Posterior cingulate gyrus (tissue), 11 donors: ENCODE data around the gene FILIP1.

Experiments
- DNase-seq, 10 donors: peaks; one replicate each; pipeline versions ENCODE4 v3.0.0 to v3.0.0-alpha.2; 2020 to 2021; ENCODE audit warnings: mixed read lengths in 3 of 10
- intact Hi-C: fragments of 100-400 bp; cut with DNase I; formaldehyde crosslinking; loops from one replicate; pipeline ENCODE4 v1.15.1; 2023

Gene FILIP1

DNA sequence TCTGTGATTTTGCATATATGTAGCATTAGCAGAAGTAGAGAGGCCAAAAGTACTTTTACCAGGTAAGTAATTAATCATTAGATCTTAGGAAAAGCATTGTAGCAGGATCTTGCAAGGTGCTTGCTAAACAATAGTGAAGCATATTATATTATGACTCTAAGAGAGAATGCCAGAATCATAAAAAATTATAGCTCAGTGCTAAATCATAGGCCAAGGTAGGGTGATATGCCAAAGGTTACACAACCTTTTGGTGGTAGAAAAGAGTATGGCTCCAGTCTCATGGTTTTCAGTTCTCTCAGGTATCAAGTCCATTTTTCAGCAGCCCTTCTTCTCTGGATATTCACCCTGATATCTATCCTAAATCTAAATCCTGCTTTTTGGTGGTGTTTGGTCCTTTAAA, 192.1 kb downstream of the FILIP1 start:
- DNase-seq: no peak
- intact Hi-C loops: no loop called here

DNA sequence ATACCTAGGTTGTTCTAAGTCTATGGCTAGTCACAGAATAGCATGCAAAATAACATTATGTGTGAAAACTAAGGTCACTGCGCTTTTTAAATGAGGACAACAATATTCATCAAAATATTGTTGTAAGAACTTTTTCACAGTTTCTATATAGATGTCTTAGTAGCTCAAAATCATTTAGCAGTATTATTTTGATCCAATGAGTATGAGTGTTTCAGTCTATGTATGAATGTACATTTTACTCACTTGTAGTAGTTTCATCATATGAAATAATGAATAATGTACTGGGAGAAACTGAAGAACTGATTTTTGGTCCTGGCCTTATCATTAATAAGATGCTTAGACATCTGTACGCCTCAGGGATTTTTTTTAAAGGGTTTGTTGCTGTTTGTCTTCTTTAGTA, 192.5 kb downstream of the FILIP1 start:
- DNase-seq: no peak
- intact Hi-C loops: no loop called here

- intact Hi-C loops: no loop called here
- no peak for DNase-seq
Observed at GRCh38 chr6:75300531-75300855, 193.1 kb downstream of the FILIP1 start.

- intact Hi-C loops: no loop called here
- DNase-seq: no peak
Observed at GRCh38 chr6:75299801-75300530, 193.6 kb downstream of the FILIP1 start.

DNA sequence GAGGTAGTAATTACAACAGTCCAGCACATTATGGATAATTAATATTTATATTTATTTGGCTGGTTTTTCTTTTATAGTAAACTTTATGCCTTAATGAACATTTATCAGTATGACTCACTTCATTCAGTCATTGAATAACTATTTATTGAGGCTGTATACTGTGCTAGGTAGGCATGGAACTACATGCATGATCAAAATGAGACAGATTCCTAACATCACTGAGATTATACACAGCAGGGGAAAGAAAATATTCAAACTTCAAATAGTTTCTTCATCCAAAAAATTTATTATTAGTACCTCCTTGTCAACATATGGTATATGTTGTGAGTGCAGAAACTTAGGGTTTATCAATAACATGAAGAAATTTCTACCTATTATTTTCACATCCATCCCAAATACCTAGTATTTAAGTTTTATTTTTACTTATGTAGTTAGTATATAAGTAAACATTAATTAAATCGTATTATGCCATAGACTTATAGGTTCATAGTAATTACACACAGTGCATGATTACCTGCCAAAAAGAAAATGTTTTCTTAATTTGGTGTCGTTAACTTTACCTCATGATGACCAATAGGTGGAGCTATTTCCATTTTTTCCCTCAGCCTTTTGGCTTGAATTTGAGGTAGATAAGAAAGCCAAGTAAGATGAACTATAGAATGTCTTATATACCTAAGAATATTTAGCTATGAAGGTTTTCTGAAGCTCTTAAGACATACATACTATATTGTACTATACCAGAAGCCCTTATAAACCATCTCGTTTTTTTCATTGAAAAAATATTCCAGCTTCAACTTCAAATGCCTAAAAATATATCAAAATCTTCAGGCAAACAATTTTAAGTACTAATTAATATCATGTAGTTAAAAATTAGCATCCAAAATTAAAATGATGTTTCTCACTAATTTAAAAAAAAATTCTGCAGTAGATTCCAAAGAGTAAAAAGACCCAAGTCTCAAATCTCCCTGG, 196.5 kb downstream of the FILIP1 start:
- no peak for DNase-seq
- intact Hi-C loops: loop anchor here (1.0 kb wide), 1 partner anchor 229 kb away; no protein-coding TSS in a partner anchor

DNA sequence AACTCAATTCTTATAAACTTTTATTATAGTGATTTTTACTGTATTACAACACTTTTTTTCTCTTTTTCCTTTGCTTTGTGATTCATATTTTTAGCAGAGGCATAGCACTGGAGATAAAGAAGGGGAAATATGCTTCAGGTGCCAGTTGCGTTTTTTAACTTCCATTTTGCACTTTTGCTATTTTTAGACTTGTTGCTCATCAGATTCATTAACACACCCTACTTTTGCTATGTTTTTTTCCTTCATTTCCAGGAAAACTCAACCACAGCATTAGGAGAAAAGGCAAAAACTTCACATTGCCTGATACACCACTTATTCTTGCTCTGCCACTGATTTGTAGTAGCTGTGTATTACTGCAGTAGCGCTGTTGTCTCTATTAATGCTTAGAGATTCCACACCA, 201.0 kb downstream of the FILIP1 start:
- intact Hi-C loops: no loop called here

DNA sequence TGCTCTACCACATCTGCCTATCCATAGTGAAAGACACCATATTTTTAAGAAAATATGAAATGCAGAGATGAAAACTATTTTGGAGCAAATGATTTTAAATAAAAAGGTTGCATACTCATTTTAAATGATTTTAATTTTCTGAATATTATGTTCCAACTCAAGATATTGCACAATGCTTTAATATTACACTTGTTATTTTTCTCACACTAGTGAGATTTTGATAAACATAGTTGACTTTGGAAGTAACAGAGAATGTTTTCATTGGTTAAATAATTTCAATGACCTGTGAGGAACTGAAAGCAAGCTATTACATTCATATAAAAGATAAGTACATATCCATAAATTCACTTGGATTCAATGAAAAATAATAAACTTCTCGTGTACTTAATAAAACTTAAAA, 201.9 kb downstream of the FILIP1 start:
- DNase-seq: no peak
- intact Hi-C loops: no loop called here

More for the DNA sequence above, 201.0 kb downstream of the FILIP1 start:
- DNase-seq: no peak

GRCh38 chr6:75291331-75291730, 202.3 kb downstream of the FILIP1 start:
- intact Hi-C loops: no loop called here
- no peak for DNase-seq

DNA sequence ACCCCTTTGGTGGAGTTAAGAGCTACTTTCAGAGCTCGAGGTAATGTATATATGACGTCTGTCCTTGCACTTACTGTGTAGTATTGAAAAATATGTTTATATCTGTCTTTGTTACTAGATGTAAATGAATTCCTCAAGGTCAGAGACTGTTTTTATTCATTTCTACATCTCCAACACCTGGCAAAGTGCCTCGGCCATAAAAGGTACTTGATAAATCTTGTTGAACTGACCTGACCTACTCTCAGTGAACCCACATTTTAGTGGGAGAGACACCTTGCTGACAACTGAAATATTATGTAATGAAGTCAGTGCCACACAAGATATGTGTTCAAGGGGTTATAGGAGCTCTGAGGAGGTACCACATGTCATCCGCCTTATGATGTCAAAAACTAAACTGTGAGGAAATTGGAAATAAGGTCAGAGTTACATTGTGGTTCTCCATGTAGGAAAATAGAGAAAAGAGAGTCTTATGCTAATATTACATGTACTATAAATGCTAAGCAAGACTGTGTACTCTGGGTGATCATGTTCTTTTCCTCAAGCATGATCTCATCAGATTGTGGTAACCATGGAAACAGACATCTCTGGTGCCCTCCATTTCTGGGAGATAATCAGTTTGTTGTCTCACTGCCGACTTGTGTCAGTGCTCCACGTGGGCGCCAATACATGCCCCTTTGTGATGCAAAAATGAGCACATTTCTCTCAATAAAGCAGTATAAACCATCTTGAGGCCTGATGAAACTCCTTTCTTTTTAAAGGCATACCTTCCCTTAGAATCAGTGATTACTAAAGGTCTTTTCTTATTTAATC, 203.3 kb downstream of the FILIP1 start:
- intact Hi-C loops: no loop called here
- DNase-seq: peak in 8 of 10 donors; percentile 41 to 89 (median 62)

DNA sequence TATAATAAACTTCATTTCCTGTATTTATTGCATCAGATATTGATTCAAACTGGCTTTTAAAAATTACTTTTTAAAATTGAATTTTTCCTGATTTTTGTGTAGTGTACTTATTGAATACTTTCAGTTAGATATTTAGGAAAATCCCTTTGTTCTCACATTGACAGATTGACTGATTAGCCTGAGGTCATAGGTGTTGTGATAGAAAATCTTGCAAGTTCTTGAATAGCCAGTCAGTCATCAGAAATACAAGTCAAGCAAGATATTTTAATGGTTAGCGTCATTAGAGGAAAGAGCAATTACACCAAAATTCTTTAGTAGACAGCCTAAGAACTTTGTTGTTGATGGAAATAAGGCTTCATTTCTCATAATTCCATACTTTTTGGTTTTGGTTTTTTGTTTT, 205.6 kb downstream of the FILIP1 start:
- intact Hi-C loops: no loop called here
- no peak for DNase-seq

- DNase-seq: no peak
- intact Hi-C loops: no loop called here
Observed at GRCh38 chr6:75287424-75287823, 206.2 kb downstream of the FILIP1 start.

DNA sequence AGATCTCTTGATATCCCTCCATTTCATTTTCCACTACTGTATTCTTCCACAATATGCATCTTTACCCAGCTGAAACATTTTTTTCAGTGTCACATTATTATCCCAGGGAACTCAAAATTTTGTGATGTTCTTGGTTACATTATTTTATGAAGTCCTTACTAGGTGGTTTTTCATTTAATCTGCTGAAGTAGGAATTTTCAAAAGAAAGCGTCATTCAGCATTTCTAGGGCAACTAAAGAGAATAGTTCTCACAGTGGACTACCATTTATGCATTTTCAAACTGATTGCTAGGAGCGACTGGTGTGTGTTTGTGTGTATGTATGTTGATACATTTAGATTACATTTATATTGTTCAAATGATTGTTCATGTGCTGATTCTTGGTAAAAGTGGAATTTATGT, 206.6 kb downstream of the FILIP1 start:
- intact Hi-C loops: no loop called here

DNA sequence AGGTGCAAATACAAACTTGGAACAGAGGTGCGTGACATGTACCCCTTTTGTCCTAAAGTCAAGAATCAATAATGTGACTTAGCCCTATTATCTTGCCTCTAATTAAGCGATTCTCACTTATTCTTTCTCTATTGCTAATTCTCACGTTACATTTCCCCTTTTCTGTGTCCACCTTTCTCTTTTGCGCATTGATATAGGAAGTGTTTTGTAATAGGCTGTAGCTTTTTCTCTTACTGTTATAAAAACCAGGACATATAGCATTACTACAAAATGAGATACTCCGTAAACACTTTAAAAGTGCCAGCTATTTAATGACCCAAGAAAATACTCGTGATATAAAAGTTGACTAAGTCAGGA, 208.3 kb downstream of the FILIP1 start:
- intact Hi-C loops: loop anchor here (2.0 kb wide), 1 partner anchor 42 kb away; the partner anchor contains the start of gene COX7A2
- DNase-seq: no peak

More for the DNA sequence above, 206.6 kb downstream of the FILIP1 start:
- DNase-seq: no peak

DNA sequence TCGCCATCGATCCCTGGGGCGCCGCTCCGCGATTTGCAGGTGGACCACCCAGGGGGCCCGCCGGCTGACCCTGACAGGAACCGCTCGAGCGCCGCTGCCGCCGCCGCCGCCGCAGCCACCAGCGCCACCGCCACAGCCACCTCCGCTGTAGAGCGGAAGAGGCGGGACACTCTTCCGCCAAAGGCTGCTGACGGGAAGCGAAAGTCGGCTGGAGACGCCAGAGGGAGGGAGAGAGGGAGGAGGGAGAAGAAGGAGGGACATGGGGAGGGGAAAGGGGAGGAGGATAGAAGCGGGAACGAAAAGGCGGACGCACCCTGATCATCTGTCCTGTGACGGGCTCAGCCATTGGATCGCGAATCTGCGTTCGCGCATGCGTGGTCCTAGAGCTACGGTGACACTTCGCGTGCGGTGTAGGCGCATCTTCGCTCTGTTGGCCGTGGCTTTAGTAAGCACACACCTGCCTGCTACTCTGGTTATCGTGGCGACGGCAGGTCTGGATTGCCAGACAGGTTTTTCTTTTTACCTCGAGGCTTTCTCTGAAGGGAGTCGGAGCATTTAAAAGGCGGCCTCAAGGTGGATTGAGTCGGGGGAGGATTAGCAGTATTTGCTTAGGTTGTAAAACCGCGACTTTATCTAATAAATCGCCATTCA, 208.8 kb downstream of the FILIP1 start, which contains the start of gene TMEM30A:
TMEM30A (minus strand) TSS at position 161 of the 651 bp plus-strand sequence; CDS start at position 7, 154 bp downstream.
- intact Hi-C loops: loop anchor here (2.0 to 5.0 kb wide), 2 partner anchors 42 to 318 kb away; partner anchors contain the start of genes COX7A2 and SENP6
- DNase-seq: peak; percentile 95 to 99 (median 97)

DNA sequence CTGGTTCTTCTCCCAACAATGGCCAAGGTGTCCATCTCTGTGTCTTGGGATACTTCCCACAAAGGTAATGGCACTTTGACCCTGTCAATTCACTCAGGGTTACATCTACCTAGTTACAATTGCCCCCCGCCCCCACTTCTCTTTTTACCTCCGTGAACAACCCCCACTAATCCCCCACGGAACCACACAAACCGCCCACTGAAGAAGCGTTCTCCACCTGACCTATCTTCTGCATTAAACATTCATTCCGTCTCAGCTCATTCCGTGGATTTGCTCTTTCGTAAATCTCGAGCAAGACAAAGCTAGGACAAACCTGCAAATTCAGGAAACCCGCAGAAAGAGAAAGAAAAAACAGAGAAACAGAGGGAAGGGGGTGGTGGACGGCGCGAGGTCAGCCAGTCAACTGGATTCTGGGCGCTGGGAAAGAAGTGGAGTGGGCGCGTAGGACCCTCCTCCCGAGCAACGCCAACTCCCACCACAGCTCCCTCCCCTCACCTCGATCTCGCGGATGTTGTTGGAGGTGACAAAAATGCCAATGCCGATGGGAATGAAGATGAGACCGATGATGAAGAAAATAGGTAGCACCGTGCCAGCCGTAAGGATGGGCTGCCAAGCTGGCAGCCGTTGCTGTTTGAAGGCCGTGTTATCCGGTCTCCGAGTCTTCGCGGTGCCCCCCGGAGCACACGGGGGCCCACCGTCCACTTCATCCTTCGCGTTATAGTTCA, 209.5 kb downstream of the FILIP1 start:
- intact Hi-C loops: loop anchor here (2.0 to 5.0 kb wide), 2 partner anchors 41 to 318 kb away; partner anchors contain the start of genes COX7A2 and SENP6
- peak in 1 of 10 donors; percentile 11 for DNase-seq

DNA sequence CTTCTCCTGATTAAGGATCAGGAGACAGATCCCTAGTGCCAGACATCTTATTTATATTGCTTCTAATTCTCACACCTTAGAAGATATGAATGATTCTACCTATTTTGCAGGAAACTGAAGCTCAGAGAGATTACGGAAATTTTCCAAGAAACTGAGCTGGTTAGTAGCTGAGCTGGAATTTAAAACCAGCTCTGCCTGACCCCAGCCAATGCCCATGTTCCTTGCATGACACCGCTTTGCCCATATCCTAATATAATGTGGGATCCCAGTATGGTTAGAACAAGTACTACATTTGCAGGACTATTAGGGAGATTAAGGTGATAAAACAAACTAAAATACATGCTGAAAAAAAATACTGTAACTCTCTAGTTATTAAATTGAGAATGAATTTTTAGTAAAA, 210.9 kb downstream of the FILIP1 start:
- DNase-seq: no peak
- intact Hi-C loops: loop anchor here (5.0 kb wide), 1 partner anchor 320 kb away; the partner anchor contains the start of gene SENP6

- intact Hi-C loops: loop anchor here (5.0 kb wide), 1 partner anchor 321 kb away; the partner anchor contains the start of gene SENP6
- no peak for DNase-seq
Observed at GRCh38 chr6:75281653-75282052, 211.9 kb downstream of the FILIP1 start.

- no peak for DNase-seq
- intact Hi-C loops: loop anchor here (5.0 kb wide), 1 partner anchor 322 kb away; the partner anchor contains the start of gene SENP6
Observed at GRCh38 chr6:75280131-75280855, 213.3 kb downstream of the FILIP1 start.
